ENCODE measurements around the gene KRTAP8-1.

GRCh38 chr21:30838536-30838935 is 25.5 kb upstream of the KRTAP8-1 start:
- TF ChIP-seq CTCF (IDR thresholded peaks at IDR 0.05; ENCODE audit: poor library complexity) (no peak), EZH2phosphoT487 (IDR thresholded peaks at IDR 0.05; ENCODE audit: low read depth, severe bottlenecking, unreplicated experiment) (no peak)

Measured in hepatocyte (in vitro differentiated cells).